DMS79 (cell line): Measurements from ENCODE around the gene AXL.
"Not testable (repeated sequence)": the region's sequence is repeated elsewhere in the genome, so short reads cannot be mapped to it uniquely, and the experiment has no call there.

Source experiments
- DNase-seq: peaks from one replicate; lab custom pipeline; 2025; lab: John Stamatoyannopoulos, UW

The AXL gene

DNA sequence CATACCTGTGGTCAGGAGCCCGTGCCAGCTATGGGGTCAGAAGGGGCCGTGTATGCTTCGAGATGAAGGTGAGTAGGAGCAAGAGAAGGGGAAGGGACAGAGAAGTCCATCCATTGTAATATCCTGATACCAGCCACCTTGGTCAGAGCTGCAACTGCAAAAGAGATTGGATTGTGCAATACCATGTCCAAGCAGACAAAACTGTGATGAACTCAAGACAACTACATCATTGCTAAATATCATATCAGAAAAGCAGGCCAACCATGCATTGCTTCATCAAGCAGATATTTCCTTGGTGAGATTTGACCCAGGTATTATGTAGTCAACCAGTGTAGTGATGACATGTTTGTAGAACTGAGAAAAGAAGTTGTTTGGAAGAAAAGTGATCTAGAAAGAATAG is 57.2 kb downstream of the AXL start:
- DNase-seq, result no peak

DNA sequence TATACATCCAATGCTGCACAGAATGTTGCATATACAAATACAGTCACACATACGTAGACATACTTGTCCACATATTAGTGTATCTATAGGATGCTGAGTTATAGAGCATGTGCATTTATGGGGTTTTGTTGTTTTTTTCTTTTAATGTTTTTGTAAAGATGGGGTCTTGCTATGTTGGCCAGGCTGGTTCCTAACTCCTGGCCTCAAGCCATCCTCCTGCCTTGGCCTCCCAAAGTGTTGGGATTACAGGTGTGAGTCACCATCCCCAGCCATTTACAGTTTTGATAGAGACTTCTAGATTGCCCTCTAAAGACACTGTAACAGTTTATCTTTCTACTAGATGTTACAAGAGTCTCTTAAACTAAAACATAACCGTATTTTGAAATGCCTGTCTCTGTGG is 59.5 kb downstream of the AXL start:
- DNase-seq, result no peak

- DNase-seq, result no peak
Measured at GRCh38 chr19:41288673-41289530, 69.9 kb downstream of the AXL start.

DNA sequence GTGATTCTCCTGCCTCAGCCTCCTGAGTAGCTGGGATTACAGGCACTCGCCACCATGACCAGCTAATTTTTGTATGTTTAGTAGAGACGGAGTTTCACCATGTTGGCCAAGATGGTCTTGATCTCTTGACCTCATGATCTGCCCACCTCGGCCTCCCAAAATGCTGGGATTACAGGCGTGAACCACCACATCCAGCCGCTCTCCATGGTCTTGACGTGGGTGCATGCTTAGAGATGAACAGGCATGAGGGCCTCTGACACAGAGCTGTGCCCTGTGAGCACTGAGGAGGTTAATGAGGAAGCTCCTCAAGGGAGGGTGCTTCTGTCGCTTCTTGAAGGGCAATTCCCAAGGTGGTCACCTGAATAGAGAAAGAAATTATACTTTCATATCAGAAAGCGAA is 70.8 kb downstream of the AXL start:
- DNase-seq, result not testable (repeated sequence)

GRCh38 chr19:41294393-41294792 is 75.4 kb downstream of the AXL start:
- DNase-seq, result no peak

DNA sequence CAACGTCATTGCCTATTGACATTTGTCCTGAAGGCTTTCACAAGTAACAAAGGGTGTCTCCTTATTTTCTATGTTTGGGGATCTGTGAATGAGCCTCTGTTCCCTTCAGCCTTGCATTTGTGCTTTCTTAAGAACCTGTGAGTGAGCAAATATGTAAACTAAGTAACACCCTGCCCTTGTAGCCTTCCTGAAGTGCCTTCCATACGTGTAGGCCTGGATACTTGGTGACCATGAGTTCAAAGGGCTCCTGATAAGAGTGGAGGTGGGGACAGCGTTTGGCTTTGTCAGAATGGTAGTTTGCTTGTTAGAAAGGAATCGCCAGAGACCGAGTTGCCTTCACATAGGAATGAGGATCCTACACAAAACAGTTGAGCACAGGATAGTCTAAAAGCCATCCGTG is 76.5 kb downstream of the AXL start:
- no peak for DNase-seq

DNA sequence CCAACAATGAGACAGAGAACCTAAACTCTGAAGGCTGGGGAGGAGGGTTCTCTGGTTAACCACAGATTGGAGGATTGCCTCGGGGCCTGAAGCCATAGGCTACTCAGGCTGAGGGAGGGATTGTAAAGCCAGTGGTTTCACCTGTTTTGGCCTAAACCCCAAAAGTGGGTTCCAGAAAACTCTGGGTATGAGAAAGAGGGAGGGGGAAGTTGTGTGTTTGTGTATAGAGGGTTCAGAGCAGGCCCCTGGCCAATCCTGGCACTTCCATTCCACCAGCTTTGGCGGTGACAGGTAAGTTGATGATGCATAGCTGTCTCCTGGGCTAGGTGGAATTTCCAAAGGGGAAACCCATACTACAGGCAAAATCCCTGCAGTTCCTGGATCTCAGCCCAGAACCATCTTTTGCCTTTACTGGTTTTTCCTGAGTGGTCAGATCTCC is 77.4 kb downstream of the AXL start:
- DNase-seq, result no peak

GRCh38 chr19:41297628-41298347 is 78.8 kb downstream of the AXL start:
- DNase-seq, result no peak

DNA sequence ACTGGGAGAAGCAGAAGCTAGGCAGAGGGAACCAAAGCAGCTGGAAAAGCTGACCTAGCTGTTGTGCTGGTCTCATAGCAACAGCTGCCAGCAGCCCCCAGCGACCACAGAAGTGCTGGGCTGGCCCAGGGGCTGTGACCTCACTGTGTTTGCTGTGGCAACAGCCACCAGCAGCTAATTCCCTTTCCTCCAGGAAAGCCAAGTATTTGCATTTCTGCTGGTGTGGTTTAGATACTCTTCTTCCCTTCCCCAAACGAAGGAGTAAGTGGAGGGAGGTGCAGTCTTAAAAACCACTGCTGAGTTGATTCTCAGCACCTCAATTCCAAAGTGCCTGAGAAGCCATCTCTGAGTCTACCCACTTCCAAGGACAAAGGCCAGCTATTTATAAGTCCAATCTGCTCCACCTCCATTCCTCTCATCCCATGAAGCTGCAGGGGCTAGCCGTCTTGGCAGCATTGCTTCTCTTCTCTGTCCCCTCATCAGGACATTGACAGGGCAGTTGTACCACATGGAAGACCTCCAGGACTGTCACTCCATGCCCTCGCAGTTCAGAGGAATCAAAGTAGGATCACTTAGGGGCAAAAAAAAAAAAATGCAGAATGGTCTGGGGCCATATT is 79.4 kb downstream of the AXL start:
- DNase-seq, result peak; percentile 22

- DNase-seq, result no peak
Measured at GRCh38 chr19:41299046-41299754, 80.2 kb downstream of the AXL start.

- peak; percentile 48 for DNase-seq
Measured at GRCh38 chr19:41299755-41300089, 80.7 kb downstream of the AXL start.

DNA sequence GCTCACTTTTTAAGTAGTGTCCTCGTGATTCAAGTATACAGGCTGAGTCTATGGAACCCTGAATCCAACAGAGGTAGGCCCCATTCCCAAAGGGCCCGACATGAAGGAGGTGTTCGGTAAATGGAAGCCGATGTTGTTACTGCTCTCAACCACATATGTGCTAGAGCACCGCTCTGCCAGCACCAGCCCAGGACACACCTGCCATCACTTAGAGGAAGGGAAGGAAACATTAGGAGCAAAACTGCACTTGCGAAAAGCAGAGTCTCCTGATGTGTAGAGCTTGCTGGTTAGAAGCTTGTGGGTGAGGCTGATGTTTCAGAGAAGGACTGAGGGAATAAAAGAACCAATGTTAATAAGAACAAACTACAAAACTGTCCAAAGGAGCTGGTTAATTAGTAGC is 81.5 kb downstream of the AXL start:
- no peak for DNase-seq

- DNase-seq, result no peak
Measured at GRCh38 chr19:41302624-41303351, 83.8 kb downstream of the AXL start.

- no peak for DNase-seq
Measured at GRCh38 chr19:41303954-41304353, 84.9 kb downstream of the AXL start.

DNA sequence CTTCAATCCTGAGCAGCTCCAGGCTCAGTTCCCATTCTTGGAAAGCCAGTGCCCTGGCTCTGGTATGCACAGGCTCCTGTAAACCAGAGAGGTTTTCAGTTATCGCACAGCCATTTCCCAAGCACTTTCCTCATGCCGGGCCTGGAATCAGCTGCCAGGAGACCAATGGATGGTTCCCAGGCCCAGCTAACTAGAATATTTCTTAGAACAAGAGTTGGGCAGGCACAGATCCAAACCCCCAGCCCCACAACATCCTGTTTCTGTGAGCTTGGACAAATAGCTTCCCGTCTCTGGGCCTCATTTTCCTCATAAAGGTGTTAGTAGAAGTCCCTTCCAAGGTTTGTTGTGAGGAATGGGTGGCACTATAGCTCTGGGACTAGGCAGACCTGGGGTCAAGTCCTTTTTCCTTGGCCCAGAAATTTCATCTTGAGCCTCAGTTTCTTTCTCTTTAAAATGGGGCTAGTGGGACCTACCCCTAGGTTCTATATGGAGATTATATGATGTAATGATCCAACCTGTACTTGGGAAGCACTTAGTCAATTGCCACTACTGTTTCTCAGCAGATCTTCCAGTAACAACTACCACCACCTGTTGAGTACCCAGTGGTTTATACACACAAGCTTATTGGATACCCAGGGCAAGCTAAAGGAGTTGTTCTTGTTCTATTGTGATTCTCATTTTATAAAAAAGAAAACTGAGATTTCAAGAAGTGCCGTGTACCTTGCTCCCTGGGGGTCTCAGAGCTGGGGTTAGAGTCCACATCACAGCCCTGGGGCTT is 85.9 kb downstream of the AXL start:
- DNase-seq, result no peak

- no peak for DNase-seq
Measured at GRCh38 chr19:41305927-41306793, 87.1 kb downstream of the AXL start.

GRCh38 chr19:41307090-41307875 is 88.3 kb downstream of the AXL start:
- DNase-seq, result no peak

DNA sequence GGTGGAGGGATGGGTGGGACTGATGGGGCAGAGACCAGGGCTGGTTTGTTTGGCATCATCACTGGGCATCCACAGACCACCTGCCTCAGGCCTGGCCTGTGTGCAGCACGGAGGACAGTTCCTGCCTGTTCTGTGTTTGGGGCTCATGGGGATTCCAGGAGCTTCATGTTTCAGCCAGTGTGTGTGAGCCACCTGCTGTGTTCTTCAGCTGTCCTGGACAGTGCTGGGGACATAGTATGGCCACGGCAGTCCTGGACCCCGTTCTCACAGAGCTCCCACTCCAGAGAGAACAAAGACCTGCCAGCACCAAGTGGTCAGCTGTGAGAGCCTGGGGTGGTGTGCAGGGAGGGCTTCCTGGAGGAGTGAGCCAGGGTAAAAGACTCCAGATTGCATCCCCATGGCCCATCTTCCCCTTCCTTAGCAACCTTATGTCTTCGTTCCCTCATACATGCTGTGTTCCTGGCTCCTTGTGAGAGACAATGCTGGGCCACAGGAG is 89.0 kb downstream of the AXL start:
- DNase-seq, result no peak
